IPS DF 6.9 (cell line): ENCODE measurements around the gene GRID2IP.

Experiments used
- DNase-seq: peaks from one replicate; pipeline ENCODE4 v3.0.0-alpha.2; 2013; ENCODE audit warnings: low read depth, low spot score
- H3K27ac ChIP-seq: one replicate; pipeline ENCODE4 v1.5.1; 2013; ENCODE audit warnings: low read length, control low read depth
- H3K27me3 ChIP-seq: 2 replicates; pipeline ENCODE4 v1.6.1; 2013; ENCODE audit warnings: mild to moderate bottlenecking, low read length; ENCODE audit not compliant: control insufficient read depth, insufficient read depth
- H3K36me3 ChIP-seq: 2 replicates; pipeline ENCODE4 v1.6.1; 2013; ENCODE audit warnings: low read length; ENCODE audit not compliant: control insufficient read depth, insufficient read depth
- H3K4me1 ChIP-seq: 2 replicates; pipeline ENCODE4 v1.6.1; 2013; ENCODE audit warnings: low read length; ENCODE audit not compliant: control insufficient read depth, insufficient read depth
- H3K4me3 ChIP-seq: 2 replicates; pipeline ENCODE4 v1.5.1; 2013; ENCODE audit warnings: mild to moderate bottlenecking, low read length
- H3K9me3 ChIP-seq: 2 replicates; pipeline ENCODE4 v1.6.1; 2013; ENCODE audit warnings: low read length, inconsistent platforms; ENCODE audit not compliant: control insufficient read depth, insufficient read depth
- WGBS: extraction: QIAGEN DNeasy Blood & Tissue Kit; methylation state at CpG from one replicate; pipeline ENCODE4 v1.1.7; 2013; ENCODE audit warnings: mixed read lengths, missing lambda C conversion rate; ENCODE audit not compliant: insufficient read length, insufficient coverage; 5-methylcytosine and 5-hydroxymethylcytosine counted together

GRID2IP gene

DNA sequence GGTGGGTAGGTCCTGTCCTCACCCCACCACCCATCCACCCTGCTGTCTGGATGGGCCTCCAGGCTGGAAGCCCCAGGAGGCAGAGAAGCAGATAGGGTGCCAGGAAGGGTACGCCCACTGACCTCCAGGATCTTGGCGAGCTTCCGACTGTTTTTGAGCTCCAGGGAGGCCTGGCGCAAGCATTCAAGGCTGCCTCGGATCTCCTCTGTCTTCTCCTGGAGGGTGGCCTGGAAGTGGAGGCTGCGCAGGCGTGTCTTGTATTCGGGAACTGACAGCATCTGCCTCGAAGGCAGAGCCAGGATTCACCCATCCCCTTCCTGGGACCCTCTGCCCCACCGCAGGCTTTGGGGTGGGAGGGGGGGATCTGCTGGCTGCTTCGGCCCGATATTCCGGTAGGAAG is 48.4 kb downstream of the GRID2IP start:
- no peak for DNase-seq
- Histone ChIP-seq H3K4me1 (peaks cover 5% of the 10 kb centered on the region), H3K36me3 (no peaks in the 10 kb centered on the region), H3K9me3 (no peaks in the 10 kb centered on the region), H3K4me3 (peak overlapping the region; percentile 88; the same call in 1 of the 2 replicates), H3K27me3 (no peaks in the 10 kb centered on the region; the same call in 1 of the 2 replicates), H3K27ac (no peak overlapping the region)
- no CpG with 5 or more reads among the region's 13 CpGs for WGBS

DNA sequence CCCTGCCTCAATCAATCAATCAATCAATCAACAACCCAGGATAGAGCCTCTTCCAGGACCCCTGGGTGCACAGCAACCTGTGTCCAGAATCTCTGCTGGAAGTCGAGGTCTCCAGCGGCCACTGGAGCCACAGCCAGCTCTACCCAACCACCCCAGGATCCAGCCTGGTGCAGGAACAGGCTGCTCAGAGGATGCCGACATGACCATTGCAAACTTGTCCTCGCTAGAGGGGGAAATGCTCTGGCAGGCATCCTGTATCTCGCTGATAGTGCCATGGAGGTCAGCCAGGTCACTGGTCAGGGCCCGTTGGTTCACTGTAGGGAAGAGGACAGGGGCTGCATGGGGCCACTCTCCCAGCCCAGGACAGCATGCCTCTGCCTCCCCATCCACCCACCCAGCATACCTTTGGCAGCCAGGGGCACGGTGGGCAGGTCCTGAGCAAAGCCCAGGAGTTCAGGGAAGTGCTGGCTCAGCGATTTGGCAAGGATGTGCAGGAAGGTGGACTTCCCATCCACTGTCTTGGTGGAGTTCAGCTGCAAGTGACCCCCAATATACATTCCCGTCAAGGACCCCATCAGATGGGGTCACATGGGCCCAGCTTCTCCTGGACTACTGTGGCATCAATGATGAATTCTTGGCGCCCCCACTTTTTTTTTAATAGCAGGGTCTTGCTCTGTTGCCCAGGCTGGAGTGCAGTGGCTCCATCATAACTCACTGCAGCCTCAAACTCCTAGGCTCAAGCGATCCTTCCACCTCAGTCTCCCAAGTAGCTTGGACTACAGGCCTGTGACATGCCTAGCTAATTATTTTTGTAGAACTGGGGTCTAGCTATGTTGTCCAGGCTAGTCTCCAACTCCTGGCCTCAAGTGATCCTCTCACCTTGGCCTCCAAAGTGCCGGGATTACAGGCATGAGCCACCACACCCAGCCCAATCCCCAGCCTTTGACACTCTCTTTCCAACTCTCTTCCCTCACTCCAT is 49.4 kb downstream of the GRID2IP start:
- Histone ChIP-seq H3K9me3 (no peaks in the 10 kb centered on the region), H3K4me3 (no peak overlapping the region), H3K27me3 (no peaks in the 10 kb centered on the region; the same call in 1 of the 2 replicates), H3K4me1 (peaks cover 5% of the 10 kb centered on the region), H3K27ac (no peak overlapping the region), H3K36me3 (no peaks in the 10 kb centered on the region)
- DNase-seq: no peak
- WGBS: no CpG with 5 or more reads among the region's 12 CpGs

DNA sequence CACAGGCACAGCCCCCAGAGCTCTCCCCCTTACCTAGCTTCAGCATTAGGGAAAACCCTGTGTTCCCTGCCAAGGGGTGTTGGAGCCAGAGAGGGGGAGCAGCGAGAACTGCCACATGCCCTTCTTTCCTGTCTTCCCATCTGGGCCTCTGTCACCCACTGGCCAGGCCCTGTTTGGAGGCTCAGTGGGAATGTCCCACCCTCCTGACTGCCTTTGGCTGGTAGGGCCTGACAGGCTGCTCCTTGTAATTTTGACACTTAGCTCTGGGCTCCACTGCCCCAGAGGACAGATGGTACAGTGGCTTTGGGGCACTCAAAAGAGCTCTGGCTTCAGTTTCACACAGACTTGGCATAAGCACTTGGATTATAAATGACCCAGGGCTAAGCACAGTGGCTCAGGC is 50.6 kb downstream of the GRID2IP start:
- Histone ChIP-seq H3K27me3 (no peaks in the 10 kb centered on the region; the same call in 1 of the 2 replicates), H3K9me3 (no peaks in the 10 kb centered on the region), H3K4me1 (peaks cover 5% of the 10 kb centered on the region), H3K4me3 (no peak overlapping the region), H3K27ac (no peak overlapping the region), H3K36me3 (no peaks in the 10 kb centered on the region)
- WGBS: no CpG with 5 or more reads among the region's 1 CpG
- no peak for DNase-seq

DNA sequence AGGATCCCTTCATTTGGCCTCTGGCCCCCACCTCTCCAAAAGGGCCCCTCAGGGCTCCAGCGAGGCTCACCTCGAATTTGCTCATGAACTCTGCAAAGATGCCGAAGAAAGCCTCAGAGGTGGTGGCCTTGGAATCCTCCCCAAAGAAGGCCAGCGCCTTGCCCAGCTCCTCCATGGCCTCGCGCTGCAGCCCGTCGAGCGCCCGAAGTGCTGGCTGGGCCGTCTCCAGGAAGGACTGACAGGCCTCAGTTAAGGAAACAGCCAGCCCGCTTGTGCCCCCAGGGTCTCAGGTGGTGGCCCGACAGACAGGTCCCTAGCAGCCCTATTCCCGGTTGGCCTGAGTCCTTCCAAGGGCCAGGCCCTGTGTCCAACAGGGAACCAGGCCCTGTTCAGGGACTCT is 53.3 kb downstream of the GRID2IP start:
- Histone ChIP-seq H3K4me1 (peaks cover 5% of the 10 kb centered on the region), H3K27me3 (no peaks in the 10 kb centered on the region; the same call in 1 of the 2 replicates), H3K36me3 (no peaks in the 10 kb centered on the region), H3K27ac (no peak overlapping the region), H3K9me3 (no peaks in the 10 kb centered on the region), H3K4me3 (no peak overlapping the region)
- no CpG with 5 or more reads among the region's 14 CpGs for WGBS
- DNase-seq: no peak

DNA sequence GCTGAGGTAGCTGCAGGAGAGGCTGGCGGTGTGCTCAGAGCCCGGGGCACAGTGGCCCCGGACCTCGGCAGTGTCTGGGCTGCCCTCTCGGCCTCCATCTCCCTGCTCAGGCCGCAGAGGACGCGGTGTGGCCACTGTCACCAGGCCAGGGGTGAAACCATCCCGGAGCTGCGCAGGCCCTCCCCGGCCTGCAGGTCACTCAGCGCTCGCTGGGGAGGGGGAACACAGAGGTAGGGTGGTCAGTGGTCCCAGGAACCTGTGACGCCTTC is 53.7 kb downstream of the GRID2IP start:
- DNase-seq: no peak
- no CpG with 5 or more reads among the region's 14 CpGs for whole genome bisulfite sequencing
- H3K4me3 ChIP-seq: no peak overlapping the region
- no peaks in the 10 kb centered on the region for H3K36me3 ChIP-seq
- no peaks in the 10 kb centered on the region for H3K9me3 ChIP-seq
- H3K4me1 ChIP-seq: peaks cover 1% of the 10 kb centered on the region; the same call in 1 of the 2 replicates
- no peak overlapping the region for H3K27ac ChIP-seq
- H3K27me3 ChIP-seq: no peaks in the 10 kb centered on the region; the same call in 1 of the 2 replicates

DNA sequence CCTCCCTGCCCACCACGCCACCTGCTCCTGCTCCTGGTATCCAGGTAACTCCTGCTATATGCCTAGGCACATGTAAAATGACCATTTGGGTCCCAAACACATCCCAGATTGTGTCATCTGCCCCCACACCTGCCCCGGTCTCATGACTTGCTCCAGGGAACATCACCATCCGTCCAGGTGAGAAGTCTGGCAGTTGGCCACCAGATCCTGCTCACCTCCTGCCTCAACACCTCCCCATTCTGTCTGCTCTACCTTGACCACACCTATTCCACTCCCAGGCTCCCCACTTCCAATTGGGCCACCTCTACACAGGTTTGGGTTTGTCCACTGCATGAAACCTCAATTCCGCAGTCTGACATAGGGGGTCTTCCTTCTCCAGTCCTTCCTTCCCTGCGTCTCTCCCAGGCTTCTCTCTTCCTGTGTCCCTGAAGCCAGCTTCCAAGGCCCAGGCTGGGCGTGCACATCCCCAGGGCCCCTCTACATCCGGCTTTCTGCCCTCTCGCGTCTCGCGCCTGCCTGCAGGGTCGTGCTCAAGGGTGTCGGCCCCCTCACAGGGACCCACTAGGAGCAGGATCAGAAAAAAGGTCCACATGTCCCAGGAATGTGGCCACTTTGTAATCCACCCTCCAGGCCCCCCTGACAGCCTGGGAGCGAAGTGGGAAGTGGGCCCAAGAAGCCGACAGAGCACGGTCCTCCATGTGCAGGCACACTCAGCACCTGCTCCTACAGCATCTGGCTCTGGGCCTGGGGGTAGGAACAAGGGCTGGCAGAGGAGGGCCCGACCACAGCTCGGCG is 54.2 kb downstream of the GRID2IP start:
- Histone ChIP-seq H3K9me3 (no peaks in the 10 kb centered on the region), H3K36me3 (no peaks in the 10 kb centered on the region), H3K4me1 (no peaks in the 10 kb centered on the region), H3K4me3 (no peak overlapping the region), H3K27me3 (no peaks in the 10 kb centered on the region), H3K27ac (no peak overlapping the region)
- no CpG with 5 or more reads among the region's 19 CpGs for WGBS
- no peak for DNase-seq

DNA sequence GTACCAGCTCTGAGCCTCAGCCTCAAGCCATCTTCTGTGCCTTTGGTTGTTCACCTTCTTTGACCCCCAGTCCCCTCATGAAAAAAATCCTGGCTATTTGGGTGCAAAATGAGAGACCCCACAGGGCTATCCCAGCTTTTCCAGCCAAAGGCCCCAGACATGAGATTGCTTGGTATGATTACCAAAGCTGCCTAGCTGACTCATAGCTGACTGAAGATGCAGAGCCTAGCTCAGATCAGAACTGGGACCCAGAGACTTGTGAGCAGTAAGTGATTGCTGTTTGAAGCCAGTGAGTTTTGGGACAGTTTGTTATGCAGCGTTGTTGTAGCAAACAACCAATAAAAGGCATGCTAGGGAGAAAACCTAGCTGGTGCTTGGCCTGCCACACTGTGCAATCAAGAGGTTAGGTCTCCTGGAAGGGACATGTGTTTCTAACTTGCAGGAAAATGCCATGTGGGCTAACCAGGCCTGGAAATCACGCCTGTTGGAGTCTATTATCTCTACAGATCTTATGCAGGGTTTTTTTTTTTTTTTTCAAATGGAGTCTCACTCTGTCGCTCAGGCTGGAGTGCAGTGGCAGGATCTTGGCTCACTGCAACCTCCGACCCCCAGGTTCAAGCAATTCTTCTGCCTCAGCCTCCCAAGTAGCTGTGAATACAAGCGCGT is 55.5 kb downstream of the GRID2IP start:
- no peaks in the 10 kb centered on the region for H3K9me3 ChIP-seq
- H3K4me1 ChIP-seq: no peaks in the 10 kb centered on the region
- H3K27me3 ChIP-seq: no peaks in the 10 kb centered on the region
- no peaks in the 10 kb centered on the region for H3K36me3 ChIP-seq
- no peak overlapping the region for H3K4me3 ChIP-seq
- no peak overlapping the region for H3K27ac ChIP-seq
- WGBS: no CpG with 5 or more reads among the region's 6 CpGs
- DNase-seq: no peak

DNA sequence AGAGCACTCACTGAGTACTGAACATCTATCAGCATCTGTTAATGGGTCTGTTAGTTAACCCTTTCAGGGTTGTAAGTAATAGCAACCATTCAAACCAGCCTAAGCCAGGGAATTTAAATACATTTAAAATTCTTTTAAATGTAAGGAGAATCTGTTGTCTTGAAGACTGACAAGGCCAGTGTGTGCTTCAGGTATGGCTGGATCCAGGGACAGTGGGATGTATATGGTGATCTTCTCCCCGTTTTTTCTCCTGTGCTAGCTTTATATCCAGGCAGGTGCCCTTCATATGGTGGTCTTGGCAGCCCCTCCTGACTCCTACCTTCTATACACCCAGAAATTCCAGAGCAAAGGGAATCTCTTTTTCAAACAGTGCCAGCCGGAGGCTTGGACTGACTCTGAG is 56.9 kb downstream of the GRID2IP start:
- DNase-seq: no peak
- no peaks in the 10 kb centered on the region for H3K36me3 ChIP-seq
- H3K4me1 ChIP-seq: no peaks in the 10 kb centered on the region
- H3K9me3 ChIP-seq: no peaks in the 10 kb centered on the region
- no CpG with 5 or more reads among the region's 2 CpGs for WGBS
- no peak overlapping the region for H3K4me3 ChIP-seq
- no peaks in the 10 kb centered on the region for H3K27me3 ChIP-seq
- no peak overlapping the region for H3K27ac ChIP-seq

DNA sequence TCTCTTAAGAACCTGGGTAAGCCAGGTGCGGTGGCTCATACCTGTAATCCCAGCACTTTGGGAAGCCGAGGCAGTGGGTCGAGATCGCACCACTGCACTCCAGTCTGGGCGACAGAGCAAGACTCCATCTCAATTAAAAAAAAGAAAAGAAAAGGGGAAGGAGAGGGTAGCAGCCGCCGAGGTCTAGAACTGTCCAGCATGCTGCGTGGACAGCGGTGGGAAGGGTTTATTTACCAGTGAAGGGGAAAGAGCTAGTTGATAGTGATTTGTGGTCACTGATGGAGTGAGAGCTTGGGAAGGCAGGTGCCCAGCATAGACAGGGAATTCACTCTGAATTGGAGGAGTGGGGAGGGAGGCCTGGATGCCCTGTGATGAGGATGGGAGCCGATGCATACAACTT is 60.1 kb downstream of the GRID2IP start:
- H3K27me3 ChIP-seq: no peaks in the 10 kb centered on the region
- H3K4me3 ChIP-seq: no peak overlapping the region
- no peak for DNase-seq
- no peaks in the 10 kb centered on the region for H3K9me3 ChIP-seq
- H3K36me3 ChIP-seq: no peaks in the 10 kb centered on the region
- H3K27ac ChIP-seq: no peak overlapping the region
- H3K4me1 ChIP-seq: no peaks in the 10 kb centered on the region
- WGBS: no CpG with 5 or more reads among the region's 10 CpGs

DNA sequence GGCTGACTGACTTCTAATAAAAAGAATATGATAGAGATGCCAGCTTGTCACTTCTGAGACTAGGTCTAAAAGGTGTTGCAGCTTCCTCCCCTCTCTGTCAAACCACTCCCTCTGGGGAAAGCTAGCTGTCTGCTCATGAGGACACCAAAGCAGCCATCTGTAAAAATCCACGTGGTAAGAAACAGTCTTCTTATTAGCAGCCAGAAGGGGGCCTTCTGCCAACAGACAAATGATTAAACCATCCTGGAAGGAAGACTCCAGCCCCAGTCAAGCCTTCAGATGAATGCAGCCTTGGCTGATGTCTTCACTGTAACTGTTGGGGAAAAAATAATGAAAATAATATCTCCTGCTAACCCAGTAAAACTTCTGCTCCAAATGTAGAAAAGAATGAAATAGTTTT is 61.6 kb downstream of the GRID2IP start:
- no CpG with 5 or more reads among the region's 1 CpG for WGBS
- Histone ChIP-seq H3K27ac (no peak overlapping the region), H3K4me3 (no peak overlapping the region), H3K9me3 (no peaks in the 10 kb centered on the region), H3K36me3 (no peaks in the 10 kb centered on the region), H3K27me3 (no peaks in the 10 kb centered on the region), H3K4me1 (no peaks in the 10 kb centered on the region)
- no peak for DNase-seq
